ENCODE results near the gene ZNRF2. TPM values are rescaled to one million over a fixed set of nuclear protein-coding genes. Genes with fewer than 3 reads are reported as not detected.

The ZNRF2 gene
- total RNA-seq, 1 experiment from 2014 or later, result 38.5 TPM

- no peak for DNase-seq (ENCODE audit: low spot score)
These were observed 36.9 kb downstream of the ZNRF2 start for GRCh38 chr7:30321089-30321881.

DNA sequence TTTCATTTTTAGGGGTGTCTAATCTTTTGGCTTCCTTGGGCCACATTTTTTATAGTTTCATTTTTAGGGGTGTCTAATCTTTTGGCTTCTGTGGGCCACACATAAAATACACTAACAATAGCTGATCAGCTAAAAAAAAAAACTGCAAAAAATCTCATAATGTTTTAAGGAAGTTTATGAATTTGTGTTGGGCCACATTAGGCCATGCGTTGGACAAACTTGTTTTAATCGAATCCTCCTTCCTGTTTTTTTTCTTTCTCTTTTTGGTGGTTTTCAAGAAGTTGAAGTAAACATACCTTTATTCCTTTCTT is 37.4 kb downstream of the ZNRF2 start:
- no peak for DNase-seq (ENCODE audit: low spot score)

DNA sequence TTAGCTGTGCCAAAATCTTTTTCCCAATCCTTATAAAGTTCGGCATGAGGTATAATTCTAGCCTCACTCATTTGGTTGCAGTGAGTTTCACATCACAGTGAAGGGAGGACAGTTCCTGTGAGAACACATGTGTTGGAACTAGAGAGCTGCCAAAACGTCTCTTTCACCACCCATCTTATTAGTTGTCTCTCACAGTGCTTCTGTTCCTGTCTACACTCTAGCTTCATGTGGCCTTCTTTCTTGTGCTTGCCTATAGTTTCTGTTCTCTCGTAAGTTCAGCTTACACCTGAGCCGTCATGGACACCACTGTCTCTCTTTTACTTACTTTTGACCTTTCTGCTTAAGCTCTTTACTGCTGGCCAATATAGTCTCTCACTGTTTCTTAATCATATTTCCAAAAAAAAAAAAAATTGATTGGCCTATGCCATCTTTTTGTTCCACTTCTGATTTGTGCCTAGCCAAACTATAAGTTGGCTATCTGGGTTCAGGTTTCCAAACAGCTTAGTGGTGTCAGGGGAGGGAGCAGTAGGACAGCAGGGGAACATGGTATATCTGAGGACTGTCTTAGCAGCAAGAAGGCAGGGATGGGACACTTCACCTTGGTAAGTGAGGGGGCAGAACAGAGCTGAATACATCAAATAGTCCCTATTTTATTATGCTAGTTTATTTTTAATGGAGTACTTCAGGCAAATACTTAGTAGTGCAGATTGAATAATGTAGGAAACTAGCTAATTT is 38.0 kb downstream of the ZNRF2 start:
- no peak for DNase-seq (ENCODE audit: low spot score)

DNA sequence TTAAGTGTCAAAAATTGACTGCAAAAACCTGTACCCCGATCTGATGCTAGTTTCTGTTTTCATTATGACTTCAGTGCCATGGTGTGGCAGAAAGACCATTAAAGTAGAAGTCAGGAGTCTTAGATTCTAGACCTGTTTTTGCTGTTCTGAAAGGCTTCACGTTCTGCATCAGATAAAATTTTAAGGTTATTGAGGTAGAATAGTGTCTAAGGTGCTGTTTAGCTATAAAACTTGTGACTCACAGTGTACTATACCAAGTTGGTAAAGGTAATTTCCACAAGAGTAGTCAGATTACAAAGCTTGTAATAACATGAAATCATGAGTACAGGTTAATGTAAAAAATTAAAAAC is 38.6 kb downstream of the ZNRF2 start:
- no peak for DNase-seq (ENCODE audit: low spot score)

DNA sequence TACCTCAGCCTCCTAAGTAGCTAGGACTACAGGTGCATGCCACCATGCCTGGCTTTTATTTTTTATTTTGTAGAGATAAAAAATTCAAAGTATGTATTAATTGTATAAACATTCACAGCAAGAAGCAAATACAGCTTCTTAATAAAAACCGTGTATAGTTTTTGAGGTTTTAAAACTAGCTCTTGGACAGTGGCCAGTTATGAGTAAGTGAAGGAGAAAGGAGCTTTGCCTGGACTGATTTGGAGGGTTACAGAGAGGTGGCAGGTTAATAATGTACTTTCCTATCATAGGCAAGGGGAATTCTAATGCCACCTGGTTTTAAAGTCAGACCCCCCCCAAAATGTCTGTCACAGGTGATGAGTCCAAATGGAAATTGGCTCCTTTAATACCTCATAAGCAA is 43.4 kb downstream of the ZNRF2 start:
- no peak for DNase-seq (ENCODE audit: low spot score)

DNA sequence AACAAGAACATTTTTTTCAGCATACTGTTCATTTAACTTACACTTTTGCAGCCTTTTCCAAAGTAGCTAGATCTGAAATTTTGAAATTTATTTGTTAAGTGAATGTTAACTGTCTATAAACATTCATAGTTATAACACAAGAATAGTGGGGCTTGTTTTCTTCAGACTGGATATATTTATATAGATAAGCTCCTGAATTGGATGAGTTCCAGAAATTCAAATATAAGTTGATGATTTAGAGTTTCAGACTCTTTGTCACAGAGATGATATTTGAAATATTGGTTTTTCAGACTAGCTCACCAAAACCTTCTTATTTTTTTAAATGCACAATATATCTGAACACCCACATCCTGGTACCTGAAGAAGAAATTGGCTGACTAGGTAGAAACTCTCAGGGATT is 44.0 kb downstream of the ZNRF2 start:
- DNase-seq (ENCODE audit: low spot score), result no peak

DNA sequence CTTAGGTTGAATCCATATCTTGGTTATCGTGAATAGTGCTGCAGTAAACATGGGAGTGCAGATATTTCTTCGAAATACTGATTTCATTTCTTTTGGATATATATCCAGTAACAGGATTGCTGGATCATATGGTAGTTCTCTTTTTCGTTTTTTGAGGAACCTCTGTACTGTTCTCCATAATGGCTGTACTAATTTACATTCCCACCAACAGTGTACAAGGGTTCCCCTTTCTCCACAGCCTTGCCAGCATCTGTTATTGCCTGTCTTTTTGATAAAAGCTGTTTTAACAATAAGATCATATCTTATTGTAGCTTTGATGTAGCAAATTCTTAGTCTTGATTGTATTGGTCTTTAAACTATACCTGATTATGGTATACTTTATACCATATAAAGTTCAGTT is 45.3 kb downstream of the ZNRF2 start:
- no peak for DNase-seq (ENCODE audit: low spot score)

GRCh38 chr7:30330134-30331111 is 46.0 kb downstream of the ZNRF2 start:
- DNase-seq (ENCODE audit: low spot score), result no peak

DNA sequence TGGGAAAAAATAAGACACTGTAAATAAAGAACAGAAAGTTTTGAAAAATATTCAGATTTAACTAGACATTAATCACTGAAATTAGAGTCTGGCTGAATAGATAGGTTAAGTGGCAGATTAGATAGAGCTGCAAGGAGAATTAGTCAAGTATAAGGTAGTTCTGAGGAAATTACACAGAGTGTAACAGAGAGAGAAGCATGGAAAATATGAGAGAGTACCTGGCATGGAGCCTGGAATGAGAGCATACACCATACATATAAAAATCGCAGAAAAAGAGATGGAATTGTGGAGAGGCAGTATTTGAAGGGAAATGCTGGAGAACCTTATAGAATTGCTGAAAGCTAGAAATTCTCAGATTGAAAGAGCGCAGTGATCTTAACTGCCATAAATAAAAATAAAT is 46.9 kb downstream of the ZNRF2 start:
- DNase-seq (ENCODE audit: low spot score), result no peak

GRCh38 chr7:30332549-30332948 is 48.2 kb downstream of the ZNRF2 start:
- DNase-seq (ENCODE audit: low spot score), result no peak

DNA sequence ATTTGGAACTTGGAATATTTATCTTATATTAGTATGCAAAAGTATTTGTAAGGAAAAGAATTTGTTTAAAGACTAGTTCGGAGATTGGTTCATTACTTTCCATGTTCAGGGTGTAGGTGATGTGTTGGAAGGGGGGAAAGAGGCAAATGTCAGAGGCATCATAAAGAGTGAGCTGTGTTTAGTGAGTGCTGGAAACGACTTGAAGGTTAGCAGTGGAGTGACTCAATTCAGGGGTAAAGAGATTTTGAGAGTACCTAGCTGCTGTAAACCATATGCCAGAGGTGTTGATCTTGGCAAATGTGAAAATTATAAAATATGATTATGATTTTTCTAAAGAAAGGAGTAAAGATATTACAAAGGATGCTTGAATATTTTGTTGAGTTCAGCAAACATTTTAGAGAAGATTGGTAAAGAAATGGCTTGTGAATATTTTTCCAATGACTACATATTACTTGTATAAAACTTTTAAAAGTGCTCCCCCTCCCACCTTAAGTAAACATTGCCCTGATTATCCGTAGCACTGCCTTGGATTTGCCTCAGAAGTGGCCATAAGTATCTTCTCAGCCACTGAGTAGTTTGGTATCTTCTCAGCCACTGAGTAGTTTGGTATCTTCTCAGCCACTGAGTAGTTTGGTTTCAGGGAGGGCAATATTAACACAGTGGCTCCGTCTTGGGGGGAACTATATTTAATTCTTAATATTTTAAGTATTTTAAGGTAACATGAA is 51.5 kb downstream of the ZNRF2 start:
- no peak for DNase-seq (ENCODE audit: low spot score)

GRCh38 chr7:30344513-30344912 is 60.1 kb downstream of the ZNRF2 start:
- no peak for DNase-seq (ENCODE audit: low spot score)

DNA sequence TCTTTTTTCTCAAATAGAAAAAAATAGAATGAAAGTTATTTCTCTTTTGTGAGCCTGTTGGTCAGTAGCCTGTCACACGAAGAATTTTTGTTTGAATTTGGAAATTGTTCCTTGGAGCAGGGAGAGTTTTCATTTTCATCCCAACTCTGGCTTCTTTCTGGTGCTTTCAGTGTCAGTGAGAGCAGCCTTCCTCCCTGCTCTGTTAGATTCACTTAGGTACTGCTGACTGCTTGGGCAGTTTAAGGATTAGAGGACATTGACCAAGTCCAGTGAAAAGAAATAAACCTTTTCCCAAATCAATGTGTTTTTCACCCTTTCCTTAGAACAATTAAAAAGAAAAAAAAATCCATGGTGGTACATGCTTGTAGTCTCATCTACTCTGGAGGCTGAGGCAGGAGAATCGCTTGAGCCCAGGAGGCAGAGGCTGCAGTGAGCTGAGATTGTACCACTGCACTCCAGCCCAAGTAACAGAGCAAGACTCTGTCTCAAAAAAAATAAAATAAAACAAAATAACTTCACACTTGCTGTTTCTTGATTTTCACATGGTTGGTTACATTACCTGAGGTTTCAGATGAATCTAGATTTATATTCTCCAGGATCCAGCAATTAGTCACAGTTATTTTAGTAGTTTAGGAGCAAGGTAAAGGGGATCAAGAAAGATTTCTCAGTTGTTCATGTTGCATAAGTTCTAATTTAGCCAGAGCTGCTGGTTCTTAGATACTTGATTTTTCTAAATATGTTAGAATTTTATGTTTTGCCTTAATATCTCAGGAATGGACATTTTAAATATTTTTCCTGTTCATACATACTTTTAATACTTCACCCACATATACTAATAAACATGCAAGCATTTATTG is 63.1 kb downstream of the ZNRF2 start:
- no peak for DNase-seq (ENCODE audit: low spot score)

DNA sequence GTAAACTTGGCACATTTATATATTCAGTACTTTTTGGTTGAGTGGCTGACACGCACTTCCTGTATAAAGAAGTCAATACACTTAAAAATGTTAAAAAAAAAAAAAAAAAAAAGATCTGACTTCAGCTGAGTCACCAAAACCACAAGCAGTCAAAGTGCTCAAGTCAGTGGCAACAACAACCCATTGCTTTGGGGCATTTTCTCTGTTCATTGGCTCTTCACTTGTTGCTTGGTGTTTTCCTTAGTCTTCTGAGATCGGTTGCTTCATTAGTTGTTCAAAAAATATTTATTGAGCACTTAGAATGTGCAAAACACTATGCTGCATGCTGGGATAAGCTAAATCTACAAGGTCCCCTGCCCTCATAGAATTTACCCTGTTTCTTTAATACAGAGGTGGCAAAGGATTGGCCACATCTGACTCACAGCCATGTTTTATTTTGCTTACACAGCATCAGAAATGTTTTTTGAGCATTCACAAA is 63.7 kb downstream of the ZNRF2 start:
- DNase-seq (ENCODE audit: low spot score), result peak; percentile 67

GRCh38 chr7:30349170-30349569 is 64.8 kb downstream of the ZNRF2 start:
- DNase-seq (ENCODE audit: low spot score), result peak; percentile 32

DNA sequence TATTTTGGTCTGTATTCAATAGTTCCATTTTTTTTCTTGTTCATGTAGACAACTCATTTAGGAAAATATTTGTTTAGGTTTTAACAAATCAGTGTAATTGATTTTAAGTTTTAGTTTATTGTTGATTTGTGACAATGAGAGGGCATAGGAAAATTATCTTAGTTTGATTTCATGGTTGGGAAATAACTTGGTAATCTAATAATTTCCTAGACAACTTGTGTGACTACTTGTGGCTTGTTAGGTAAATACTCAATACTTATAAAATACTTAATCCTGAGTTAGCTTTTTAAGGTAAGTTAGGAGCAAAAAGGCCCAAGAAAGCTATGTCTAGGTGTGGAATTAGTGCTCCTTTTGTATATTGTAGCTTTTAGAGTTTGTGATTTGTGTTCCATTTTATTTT is 65.4 kb downstream of the ZNRF2 start:
- DNase-seq (ENCODE audit: low spot score), result no peak

- DNase-seq (ENCODE audit: low spot score), result no peak
These were observed 66.9 kb downstream of the ZNRF2 start for GRCh38 chr7:30351286-30351685.

DNA sequence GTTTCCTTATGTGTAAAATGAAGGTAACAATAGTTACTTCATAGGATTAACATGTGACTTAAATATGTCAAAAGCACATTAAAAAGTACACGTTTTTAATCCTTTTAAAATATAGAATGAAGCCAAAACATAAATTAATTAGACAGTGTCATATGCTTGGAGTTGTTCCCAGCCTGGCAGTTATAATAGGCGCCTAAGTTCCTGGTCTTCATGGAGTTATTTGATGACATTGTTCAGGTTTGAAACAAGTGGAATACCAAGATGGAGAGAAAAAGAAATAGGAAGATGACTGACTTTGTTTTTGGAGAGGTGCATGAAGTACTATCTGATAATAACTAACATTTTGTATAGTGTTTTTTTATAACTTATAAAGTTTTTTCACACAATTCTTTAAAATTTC is 67.3 kb downstream of the ZNRF2 start:
- no peak for DNase-seq (ENCODE audit: low spot score)

GRCh38 chr7:30352169-30352568 is 67.8 kb downstream of the ZNRF2 start:
- peak; percentile 23 for DNase-seq (ENCODE audit: low spot score)

- no peak for DNase-seq (ENCODE audit: low spot score)
These were observed 69.1 kb downstream of the ZNRF2 start for GRCh38 chr7:30353532-30353931.

All from HT-29 (cell line).